ENCODE data around the gene KLHL12.

GRCh38 chr1:202844259-202844658 lies 82.8 kb downstream of the KLHL12 start:
- TF ChIP-seq CTCF (conservative IDR thresholded peaks at IDR 0.05; ENCODE audit: low read depth, low read length) (no peak), EZH2 (IDR thresholded peaks at IDR 0.05; ENCODE audit: borderline replicate concordance, low read depth, low read length, poor library complexity, severe bottlenecking) (no peak)
